IPS DF 19.7 (cell line): Measurements from ENCODE around the gene FRMPD3.
"Not testable (repeated sequence)": the region's sequence is repeated elsewhere in the genome, so short reads cannot be mapped to it uniquely, and the experiment has no call there.

Experiments used
- DNase-seq: peaks from one replicate; pipeline ENCODE4 v3.0.0-alpha.2; 2013; ENCODE audit warnings: low read depth, low spot score

Gene FRMPD3

DNA sequence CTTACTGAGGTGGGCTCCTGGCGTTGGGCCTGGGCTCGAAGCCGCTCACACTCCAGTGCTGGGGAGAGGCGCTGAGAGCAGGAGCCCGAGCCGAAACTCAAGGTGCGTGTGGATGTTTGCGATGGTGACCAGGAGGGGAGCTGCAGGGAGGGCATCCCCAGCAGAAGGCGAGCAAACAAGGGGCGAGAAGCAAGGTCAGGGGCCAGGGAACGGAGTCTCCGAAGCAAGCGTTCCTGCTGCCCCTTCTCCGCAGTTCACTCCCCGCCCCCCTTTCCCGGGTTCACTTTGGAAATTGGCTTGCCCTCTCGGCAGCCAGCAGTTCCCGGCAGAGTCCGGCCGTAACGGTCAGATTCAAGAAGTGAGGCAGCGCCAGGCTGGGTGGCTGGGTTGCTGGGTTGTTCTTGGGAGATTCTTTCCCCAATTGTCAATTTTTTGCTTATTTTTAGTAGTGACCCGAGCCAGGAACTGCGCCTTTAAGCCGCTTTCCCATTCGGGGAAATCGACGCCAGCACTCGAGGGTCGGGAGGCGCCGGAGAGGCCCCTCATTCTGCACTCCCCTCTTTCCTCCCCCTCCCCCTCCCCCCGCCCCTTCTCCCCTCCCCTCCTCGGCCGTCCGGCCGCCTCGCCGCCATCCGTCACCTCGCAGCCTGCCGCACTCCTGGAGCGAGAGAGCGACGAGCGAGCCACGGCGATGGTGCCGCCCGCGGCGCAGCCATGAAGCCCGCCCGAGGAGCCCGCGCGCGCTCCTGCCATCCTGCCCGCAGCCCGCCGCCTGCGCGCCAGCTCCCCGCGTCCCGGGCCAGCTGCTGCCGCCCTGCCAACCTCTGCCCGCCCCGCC lies at the start of gene FRMPD3:
FRMPD3 (plus strand) TSS at position 655 of the 838 bp plus-strand sequence. CDS start 76,937 bp downstream, outside the sequence.
- no peak for DNase-seq

- DNase-seq = no peak
These were observed 28.9 kb upstream of the FRMPD3 start for GRCh38 chrX:107420571-107420970.

DNA sequence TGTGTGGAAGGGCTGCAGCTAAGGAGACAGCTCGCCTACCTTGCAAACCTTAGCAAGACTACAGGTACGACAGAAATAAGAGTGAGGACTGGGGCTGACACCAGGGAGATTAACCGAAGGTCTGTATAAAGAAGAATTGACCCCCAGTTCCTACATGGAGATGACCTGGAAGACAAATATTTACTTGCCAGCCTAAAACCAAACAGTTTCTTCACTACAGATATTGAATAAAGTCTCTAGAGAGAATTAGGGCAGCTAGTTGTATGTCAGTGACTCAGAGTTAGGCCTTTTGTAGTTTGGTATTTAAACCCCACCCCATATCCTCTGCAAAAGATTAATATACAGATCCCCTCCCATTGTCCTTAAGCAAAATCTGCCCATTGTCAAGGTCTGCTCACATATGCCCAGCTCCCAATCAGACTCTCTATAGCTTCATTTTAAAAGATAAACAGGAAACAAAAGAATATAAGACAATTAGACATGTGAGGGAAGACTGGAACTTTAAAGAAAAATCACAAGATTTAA lies 28.1 kb upstream of the FRMPD3 start:
- no peak for DNase-seq

GRCh38 chrX:107429090-107429489 lies 20.4 kb upstream of the FRMPD3 start:
- DNase-seq = no peak

DNA sequence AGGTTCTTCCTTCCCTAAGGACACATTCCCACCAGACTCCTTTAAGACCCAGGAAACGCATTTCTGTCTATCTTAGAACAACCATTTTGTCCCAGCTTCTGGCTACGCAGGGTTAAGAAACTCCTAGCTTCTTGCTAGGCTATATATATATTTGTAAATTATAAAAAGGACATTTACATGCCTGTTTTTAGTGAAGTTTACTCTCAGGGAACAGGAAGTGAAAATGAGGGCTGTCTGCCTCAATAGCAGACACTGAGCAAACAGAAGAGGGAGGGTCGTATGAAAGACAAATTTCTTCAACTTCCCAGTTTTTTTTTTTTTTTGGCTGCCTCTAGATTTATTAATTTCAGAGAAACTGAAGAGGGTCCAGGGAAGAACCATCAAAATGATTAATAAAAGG lies 9.3 kb upstream of the FRMPD3 start:
- DNase-seq = no peak

GRCh38 chrX:107440692-107441091 lies 8.8 kb upstream of the FRMPD3 start:
- DNase-seq = no peak

- DNase-seq = no peak
These were observed 6.4 kb upstream of the FRMPD3 start for GRCh38 chrX:107442914-107443527.

- no peak for DNase-seq
These were observed 4.3 kb upstream of the FRMPD3 start for GRCh38 chrX:107445146-107445545.

GRCh38 chrX:107445631-107446030 lies 3.8 kb upstream of the FRMPD3 start:
- DNase-seq = no peak

- no peak for DNase-seq
These were observed 1.8 kb upstream of the FRMPD3 start for GRCh38 chrX:107447642-107448041.

GRCh38 chrX:107448625-107448997 lies 841 bp upstream of the FRMPD3 start:
- no peak for DNase-seq

DNA sequence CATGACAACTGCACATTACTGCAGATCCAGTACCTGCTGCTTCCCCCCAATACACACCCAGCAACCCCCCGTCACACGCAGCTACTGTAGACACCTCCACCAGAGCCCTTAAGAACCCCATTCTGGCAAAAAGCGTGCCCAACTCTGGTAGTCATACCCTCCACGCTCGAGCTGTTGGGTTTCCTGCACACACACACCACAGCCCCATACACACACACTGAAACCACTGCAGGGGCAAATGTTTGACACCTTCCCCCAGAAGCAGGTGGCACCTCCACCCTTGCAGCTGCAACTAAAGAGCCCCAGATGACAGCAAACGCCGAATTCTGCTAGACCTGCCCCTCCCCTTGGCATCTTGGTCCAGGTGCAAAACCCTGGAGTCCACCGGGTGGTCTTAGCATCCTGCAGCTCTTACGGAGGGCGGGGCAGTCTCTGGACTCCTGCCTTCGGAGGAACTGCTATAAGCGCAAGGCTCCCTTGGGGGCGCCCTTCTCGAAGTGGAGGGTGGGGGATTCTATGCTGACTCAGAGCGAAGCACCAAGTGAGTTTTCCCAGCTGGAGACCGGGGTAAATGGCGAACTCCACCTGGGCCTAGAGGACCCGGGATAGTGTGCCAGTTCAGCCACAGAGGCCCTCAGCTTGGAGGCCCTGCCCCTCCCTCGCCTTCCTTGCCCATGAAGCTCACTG lies 1.5 kb downstream of the FRMPD3 start:
- DNase-seq = no peak

DNA sequence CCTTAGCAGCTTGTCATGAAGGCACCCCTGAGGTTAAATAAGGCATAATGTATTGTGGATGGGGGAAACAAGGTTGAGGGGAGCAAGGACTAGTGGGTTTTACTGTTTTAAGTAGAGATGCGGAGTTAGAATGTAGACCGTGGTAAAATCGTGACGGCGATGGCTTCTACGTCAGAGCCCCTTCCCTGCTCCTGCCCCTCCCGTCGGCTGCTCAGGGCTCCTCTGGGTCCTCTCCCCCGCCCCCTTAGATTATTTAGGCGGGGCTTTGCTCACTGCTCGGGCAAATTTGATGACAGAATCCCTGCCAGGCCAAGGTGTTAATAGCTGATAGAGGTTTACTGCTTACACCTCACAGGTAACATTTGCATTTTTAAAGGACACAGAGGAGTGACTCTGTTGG lies 2.3 kb downstream of the FRMPD3 start:
- DNase-seq = no peak

DNA sequence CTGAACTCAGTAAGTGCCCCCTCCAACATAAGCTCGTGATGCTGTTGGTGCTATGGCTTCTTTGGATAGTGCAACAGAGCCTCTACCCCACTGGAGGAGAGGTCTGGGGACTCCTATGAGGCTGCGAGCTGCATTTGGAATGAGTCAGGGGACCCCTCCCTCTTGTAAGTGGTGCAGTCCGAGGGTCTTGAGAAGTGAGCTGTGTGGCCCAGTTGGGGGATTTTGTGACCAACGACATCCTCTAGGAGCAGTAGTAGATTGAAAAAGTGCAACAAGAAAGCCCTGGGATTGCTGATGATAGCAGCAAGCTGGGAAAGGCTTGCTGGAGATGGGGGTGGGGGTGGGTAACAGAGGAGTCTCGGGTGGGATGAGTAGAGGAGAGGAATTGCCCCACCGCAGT lies 3.1 kb downstream of the FRMPD3 start:
- no peak for DNase-seq

GRCh38 chrX:107454302-107454701 lies 4.8 kb downstream of the FRMPD3 start:
- DNase-seq = no peak

DNA sequence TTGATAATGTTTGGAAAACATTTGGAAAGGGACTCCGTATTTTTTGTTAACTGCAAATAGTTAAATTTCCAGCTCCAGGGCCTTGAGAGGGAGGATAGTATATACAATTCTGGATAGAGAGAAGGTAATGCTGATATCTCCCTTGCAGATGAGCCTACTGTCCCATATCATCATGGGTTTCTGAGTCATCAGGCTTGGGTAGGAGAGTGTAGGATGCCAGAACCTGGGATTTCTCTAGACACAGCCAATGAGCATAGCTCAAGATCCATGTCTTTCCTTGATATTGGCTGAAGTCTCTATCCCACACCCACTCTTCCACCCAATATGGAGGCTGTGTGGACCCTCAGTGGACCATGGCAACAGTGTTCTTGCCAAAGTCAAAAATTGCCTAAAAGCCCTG lies 7.8 kb downstream of the FRMPD3 start:
- no peak for DNase-seq

- no peak for DNase-seq
These were observed 16.6 kb downstream of the FRMPD3 start for GRCh38 chrX:107465932-107466620.

GRCh38 chrX:107467271-107467670 lies 17.8 kb downstream of the FRMPD3 start:
- no peak for DNase-seq

- no peak for DNase-seq
These were observed 20.7 kb downstream of the FRMPD3 start for GRCh38 chrX:107470198-107470597.

- no peak for DNase-seq
These were observed 21.5 kb downstream of the FRMPD3 start for GRCh38 chrX:107470971-107471370.

DNA sequence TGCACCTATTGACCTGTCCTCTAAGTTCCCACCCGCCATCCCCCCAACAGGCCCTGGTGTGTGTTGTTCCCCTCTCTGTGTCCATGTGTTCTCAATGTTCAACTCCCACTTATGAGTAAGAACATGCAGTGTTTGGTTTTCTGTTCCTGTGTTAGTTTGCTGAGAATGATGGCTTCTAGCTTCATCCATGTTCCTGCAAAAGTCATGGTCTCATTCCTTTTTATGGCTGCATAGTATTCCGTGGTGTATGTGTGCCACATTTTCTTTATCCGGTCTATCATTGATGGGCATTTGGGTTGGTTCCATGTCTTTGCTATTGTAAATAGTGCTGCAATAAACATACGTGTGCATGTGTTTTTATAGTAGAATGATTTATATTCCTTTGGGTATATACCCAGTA lies 22.0 kb downstream of the FRMPD3 start:
- DNase-seq = not testable (repeated sequence)

GRCh38 chrX:107477406-107477805 lies 28.0 kb downstream of the FRMPD3 start:
- no peak for DNase-seq
